Measurements from ENCODE around the gene ABCF2.

DNA sequence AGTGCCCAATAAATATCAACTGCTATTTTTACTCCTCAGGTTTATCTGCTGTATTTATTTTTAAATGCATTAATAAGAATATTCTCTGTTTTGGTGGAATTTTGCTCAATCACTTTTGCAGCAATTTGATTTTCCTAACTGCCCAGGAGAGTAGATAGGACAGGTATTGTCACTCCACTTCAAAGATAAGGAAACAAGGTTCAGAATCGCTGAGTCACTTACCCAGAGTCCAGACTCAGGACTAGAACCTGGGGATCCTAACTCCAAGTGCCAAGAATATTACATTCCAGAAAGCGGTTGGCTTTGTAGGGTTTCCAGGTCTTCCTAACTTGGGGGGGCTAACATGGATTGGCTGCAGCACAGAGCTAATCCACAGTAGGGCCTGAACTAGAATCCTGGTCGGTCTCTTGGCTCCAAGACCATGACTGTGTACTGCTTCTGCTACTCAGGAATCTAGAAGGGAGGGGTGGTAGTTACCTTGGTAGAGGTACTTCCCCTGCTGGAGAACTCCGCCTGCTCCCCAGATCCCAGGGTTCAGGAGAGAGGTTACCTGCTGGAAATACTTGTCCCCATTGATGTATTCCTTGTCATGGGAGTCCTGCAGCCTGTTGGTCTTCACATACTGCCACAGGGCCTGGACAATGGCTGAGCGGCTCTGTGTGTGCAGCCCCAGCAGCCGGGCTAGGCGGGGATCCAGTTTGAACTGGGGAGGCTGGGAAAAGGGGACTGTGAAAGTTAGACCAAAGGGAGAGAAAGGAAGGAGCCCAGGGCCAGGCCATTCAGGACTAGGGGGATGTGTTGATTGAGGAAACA, 14.1 kb upstream of the ABCF2 start:
- TF ChIP-seq, protein P1, sequence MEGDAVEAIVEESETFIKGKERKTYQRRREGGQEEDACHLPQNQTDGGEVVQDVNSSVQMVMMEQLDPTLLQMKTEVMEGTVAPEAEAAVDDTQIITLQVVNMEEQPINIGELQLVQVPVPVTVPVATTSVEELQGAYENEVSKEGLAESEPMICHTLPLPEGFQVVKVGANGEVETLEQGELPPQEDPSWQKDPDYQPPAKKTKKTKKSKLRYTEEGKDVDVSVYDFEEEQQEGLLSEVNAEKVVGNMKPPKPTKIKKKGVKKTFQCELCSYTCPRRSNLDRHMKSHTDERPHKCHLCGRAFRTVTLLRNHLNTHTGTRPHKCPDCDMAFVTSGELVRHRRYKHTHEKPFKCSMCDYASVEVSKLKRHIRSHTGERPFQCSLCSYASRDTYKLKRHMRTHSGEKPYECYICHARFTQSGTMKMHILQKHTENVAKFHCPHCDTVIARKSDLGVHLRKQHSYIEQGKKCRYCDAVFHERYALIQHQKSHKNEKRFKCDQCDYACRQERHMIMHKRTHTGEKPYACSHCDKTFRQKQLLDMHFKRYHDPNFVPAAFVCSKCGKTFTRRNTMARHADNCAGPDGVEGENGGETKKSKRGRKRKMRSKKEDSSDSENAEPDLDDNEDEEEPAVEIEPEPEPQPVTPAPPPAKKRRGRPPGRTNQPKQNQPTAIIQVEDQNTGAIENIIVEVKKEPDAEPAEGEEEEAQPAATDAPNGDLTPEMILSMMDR (conservative IDR thresholded peaks at IDR 0.05; ENCODE audit: low read depth, low read length): no peak
- TF ChIP-seq EZH2 (IDR thresholded peaks at IDR 0.05; ENCODE audit: borderline replicate concordance, low read depth, low read length, poor library complexity, severe bottlenecking): no peak

All from A673 (cell line).